Measurements from ENCODE around the gene FMO1.

GRCh38 chr1:171266930-171267329 lies 18.6 kb downstream of the FMO1 start:
- TF ChIP-seq CTCF (conservative IDR thresholded peaks at IDR 0.05; ENCODE audit: low read depth, low read length) (no peak), EZH2 (IDR thresholded peaks at IDR 0.05; ENCODE audit: borderline replicate concordance, low read depth, low read length, poor library complexity, severe bottlenecking) (no peak)
